A673 (cell line): ENCODE measurements around the gene SF3A2. TPM values are rescaled to one million over a fixed set of nuclear protein-coding genes. Genes with fewer than 3 reads are reported as not detected.

ENCODE experiments used
- BruUV-seq: library from RNA; stranded (reverse); fragments of 400-500 nt; replicated peaks from 2 replicates; lab custom pipeline; 2021; lab: Mats Ljungman, UMichigan
- CTCF ChIA-PET: fragments of 300-600 bp; sonication (Branson Sonifier 250); formaldehyde crosslinking; loops from one replicate; lab custom pipeline; 2022; ENCODE audit warnings: antibody characterized with exemption; lab: Charles Lee
- POLR2A ChIA-PET: fragments of 300-600 bp; sonication (Branson Sonifier 250); formaldehyde crosslinking; loops from one replicate; lab custom pipeline; 2022; ENCODE audit warnings: antibody characterized with exemption; ENCODE audit not compliant: low non-redundant PET; lab: Charles Lee
- DNase-seq: peaks from one replicate; pipeline ENCODE4 v3.0.0-alpha.2; 2015; ENCODE audit warnings: low spot score
- H3K27ac ChIP-seq: fragments of 200-600 bp; sonication (generic); 2 replicates; pipeline ENCODE4 v1.5.1; 2016; ENCODE audit warnings: mixed run types, low read depth, mild to moderate bottlenecking, mixed read lengths, antibody characterized with exemption, low read length; ENCODE audit not compliant: poor library complexity, severe bottlenecking
- H3K27me3 ChIP-seq: fragments of 200-600 bp; sonication (generic); replicated peaks from 2 replicates; pipeline ENCODE4 v1.6.1; 2017; ENCODE audit warnings: mixed run types, low read depth, mild to moderate bottlenecking, mixed read lengths, antibody characterized with exemption, low read length; ENCODE audit not compliant: insufficient read depth, poor library complexity
- H3K36me3 ChIP-seq: fragments of 200-600 bp; sonication (generic); 2 replicates; pipeline ENCODE4 v1.6.1; 2016; ENCODE audit warnings: mixed run types, mild to moderate bottlenecking, mixed read lengths, antibody characterized with exemption, low read length; ENCODE audit not compliant: insufficient read depth, poor library complexity, severe bottlenecking
- H3K4me1 ChIP-seq: fragments of 200-600 bp; sonication (generic); 2 replicates; pipeline ENCODE4 v1.6.1; 2017; ENCODE audit warnings: mixed run types, mild to moderate bottlenecking, mixed read lengths, antibody characterized with exemption, low read length; ENCODE audit not compliant: insufficient read depth, poor library complexity, severe bottlenecking
- H3K4me3 ChIP-seq: fragments of 200-600 bp; sonication (generic); 2 replicates; pipeline ENCODE4 v1.5.1; 2016; ENCODE audit warnings: low read depth, mixed run types, mild to moderate bottlenecking, mixed read lengths, low read length; ENCODE audit not compliant: poor library complexity, severe bottlenecking
- H3K9me3 ChIP-seq: fragments of 200-600 bp; sonication (generic); 2 replicates; pipeline ENCODE4 v1.6.1; 2016; ENCODE audit warnings: mixed run types, low read depth, mild to moderate bottlenecking, mixed read lengths, antibody characterized with exemption, low read length; ENCODE audit not compliant: poor library complexity, severe bottlenecking
- CTCF ChIP-seq: fragments of 300-800, 200-600 bp; sonication (generic); conservative IDR thresholded peaks from 2 replicates; pipeline ENCODE4 v1.5.1; 2017; ENCODE audit warnings: low read depth, mild to moderate bottlenecking, antibody characterized with exemption, low read length, moderate library complexity, mixed read lengths
- EZH2 ChIP-seq: fragments of 200-600 bp; sonication (generic); IDR thresholded peaks from 2 replicates; pipeline ENCODE4 v1.6.1; 2017; ENCODE audit warnings: borderline replicate concordance, low read depth, mild to moderate bottlenecking, mixed read lengths, antibody characterized with exemption, low read length; ENCODE audit not compliant: poor library complexity, severe bottlenecking
- intact Hi-C: fragments of 100-400 bp; cut with micrococcal nuclease; formaldehyde crosslinking; loops from one replicate; pipeline ENCODE4 v1.10.0; 2022; ENCODE audit not compliant: unreplicated experiment
- total RNA-seq: library from RNA; stranded (reverse); gene quantifications from 2 replicates; pipeline ENCODE4 v1.2.3, GENCODE V29; 2021

SF3A2 gene
- total RNA-seq, 1 experiment from 2014 or later = 187 TPM

GRCh38 chr19:2213799-2214198, 22.8 kb upstream of the SF3A2 start:
- intact Hi-C loops = no loop called here

GRCh38 chr19:2214251-2214650, 22.4 kb upstream of the SF3A2 start:
- intact Hi-C loops = no loop called here
- Histone ChIP-seq H3K27me3 (no peaks in the 10 kb centered on the region), H3K27ac (no peak overlapping the region), H3K4me1 (no peaks in the 10 kb centered on the region), H3K4me3 (no peak overlapping the region), H3K36me3 (peaks cover 84% of the 10 kb centered on the region), H3K9me3 (no peaks in the 10 kb centered on the region)
- TF ChIP-seq CTCF (no peak), EZH2 (no peak)
- no TSS peak for BruUV-seq
- no peak for DNase-seq
- POLR2A ChIA-PET = no interaction called here
- CTCF ChIA-PET = no interaction called here

More at GRCh38 chr19:2213799-2214198, 22.8 kb upstream of the SF3A2 start:
- Histone ChIP-seq H3K4me3 (no peak overlapping the region), H3K36me3 (peaks cover 83% of the 10 kb centered on the region), H3K4me1 (no peaks in the 10 kb centered on the region), H3K9me3 (no peaks in the 10 kb centered on the region), H3K27ac (no peak overlapping the region), H3K27me3 (no peaks in the 10 kb centered on the region)
- TF ChIP-seq CTCF = no peak
- TF ChIP-seq EZH2 = no peak
- ChIA-PET POLR2A (no interaction called here), CTCF (no interaction called here)
- DNase-seq = no peak
- no TSS peak for BruUV-seq

GRCh38 chr19:2215281-2215751, 21.3 kb upstream of the SF3A2 start:
- Histone ChIP-seq H3K9me3 (no peaks in the 10 kb centered on the region), H3K27me3 (no peaks in the 10 kb centered on the region), H3K27ac (no peak overlapping the region), H3K4me1 (no peaks in the 10 kb centered on the region), H3K4me3 (no peak overlapping the region), H3K36me3 (peaks cover 82% of the 10 kb centered on the region)
- ChIA-PET POLR2A (no interaction called here), CTCF (interaction anchor here (0.5 kb wide), 1 partner anchor 60 kb away, joined by 4 read pairs; no protein-coding TSS in a partner anchor)
- no peak for TF ChIP-seq EZH2
- TF ChIP-seq CTCF = no peak
- intact Hi-C loops = no loop called here
- BruUV-seq = no TSS peak
- no peak for DNase-seq
